ENCODE data around the gene MAP1S.

- TF ChIP-seq, protein P1, sequence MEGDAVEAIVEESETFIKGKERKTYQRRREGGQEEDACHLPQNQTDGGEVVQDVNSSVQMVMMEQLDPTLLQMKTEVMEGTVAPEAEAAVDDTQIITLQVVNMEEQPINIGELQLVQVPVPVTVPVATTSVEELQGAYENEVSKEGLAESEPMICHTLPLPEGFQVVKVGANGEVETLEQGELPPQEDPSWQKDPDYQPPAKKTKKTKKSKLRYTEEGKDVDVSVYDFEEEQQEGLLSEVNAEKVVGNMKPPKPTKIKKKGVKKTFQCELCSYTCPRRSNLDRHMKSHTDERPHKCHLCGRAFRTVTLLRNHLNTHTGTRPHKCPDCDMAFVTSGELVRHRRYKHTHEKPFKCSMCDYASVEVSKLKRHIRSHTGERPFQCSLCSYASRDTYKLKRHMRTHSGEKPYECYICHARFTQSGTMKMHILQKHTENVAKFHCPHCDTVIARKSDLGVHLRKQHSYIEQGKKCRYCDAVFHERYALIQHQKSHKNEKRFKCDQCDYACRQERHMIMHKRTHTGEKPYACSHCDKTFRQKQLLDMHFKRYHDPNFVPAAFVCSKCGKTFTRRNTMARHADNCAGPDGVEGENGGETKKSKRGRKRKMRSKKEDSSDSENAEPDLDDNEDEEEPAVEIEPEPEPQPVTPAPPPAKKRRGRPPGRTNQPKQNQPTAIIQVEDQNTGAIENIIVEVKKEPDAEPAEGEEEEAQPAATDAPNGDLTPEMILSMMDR (IDR thresholded peaks at IDR 0.05), result no peak
- no peak for TF ChIP-seq POLR2A (IDR thresholded peaks at IDR 0.05)
These were observed 8.6 kb downstream of the MAP1S start for GRCh38 chr19:17727843-17728242.

Measured in heart left ventricle (tissue), 13 donors.